Skeletal muscle tissue (tissue), 4 donors: Measurements from ENCODE around the gene OR10V1. TPM values are rescaled to one million over a fixed set of nuclear protein-coding genes. Genes with fewer than 3 reads are reported as not detected.

ENCODE experiments used
- H3K27ac ChIP-seq: one replicate; pipeline ENCODE4 v1.7.0; 2013; ENCODE audit warnings: mild to moderate bottlenecking, low read depth, low read length, inconsistent platforms
- H3K27me3 ChIP-seq, 3 donors: one replicate each; pipeline ENCODE4 v1.7.0; 2013; ENCODE audit warnings: low read length in 3 of 3; ENCODE audit not compliant: control insufficient read depth in 3 of 3, insufficient read depth in 3 of 3
- H3K36me3 ChIP-seq, 3 donors: one replicate each; pipeline ENCODE4 v1.7.0; 2013; ENCODE audit warnings: low read length in 3 of 3; ENCODE audit not compliant: control insufficient read depth in 3 of 3, insufficient read depth in 3 of 3
- H3K4me1 ChIP-seq, 3 donors: one replicate each; pipeline ENCODE4 v1.7.0; 2013; ENCODE audit warnings: low read length in 3 of 3, mild to moderate bottlenecking in 3 of 3; ENCODE audit not compliant: control insufficient read depth in 3 of 3, insufficient read depth in 3 of 3
- H3K4me3 ChIP-seq, 3 donors: one replicate each; pipeline ENCODE4 v1.7.0; 2013; ENCODE audit warnings: low read length in 3 of 3
- H3K9ac ChIP-seq, 3 donors: one replicate each; pipeline ENCODE4 v1.7.0; 2013; ENCODE audit warnings: low read length in 3 of 3, mild to moderate bottlenecking in 3 of 3, moderate library complexity in 2 of 3, low read depth in 1 of 3
- H3K9me3 ChIP-seq, 3 donors: one replicate each; pipeline ENCODE4 v1.7.0; 2013; ENCODE audit warnings: low read length in 3 of 3; ENCODE audit not compliant: control insufficient read depth in 3 of 3
- total RNA-seq: library from RNA; depleted of rRNA; stranded (reverse); fragments of >200 nt; gene quantifications from one replicate; pipeline ENCODE4 v1.2.3, GENCODE V29; 2014
- donor health status: Osteomylitis.

Gene OR10V1
- total RNA-seq, 1 donor from 2014 or later, result not detected

DNA sequence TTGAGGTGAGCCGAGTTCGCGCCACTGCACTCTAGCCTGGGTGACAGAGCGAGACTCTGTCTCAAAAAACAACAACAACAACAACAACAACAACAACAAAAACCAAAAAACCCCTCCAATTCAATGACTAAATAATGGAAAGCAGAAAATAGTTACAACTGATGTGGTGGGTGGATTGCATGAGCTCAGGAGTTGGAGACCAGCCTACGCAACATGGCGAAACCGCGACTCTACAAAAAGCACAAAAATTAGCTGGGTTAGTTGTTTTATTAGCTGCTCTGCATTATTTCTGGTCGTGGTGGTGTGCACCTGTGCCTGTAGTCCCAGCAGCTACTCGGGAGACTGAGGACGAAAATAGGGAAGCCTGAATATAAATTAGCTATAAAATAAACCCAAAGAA, 42.2 kb downstream of the OR10V1 start:
- Histone ChIP-seq H3K4me1 (peaks cover 15 to 22% (median 20%) of the 10 kb centered on the region in 3 donors), H3K36me3 (peaks cover 2 to 3% (median 3%) of the 10 kb centered on the region in 3 donors), H3K27ac (no peak overlapping the region), H3K4me3 (no peak overlapping the region), H3K9ac (no peak overlapping the region), H3K9me3 (no peaks in the 10 kb centered on the region), H3K27me3 (no peaks in the 10 kb centered on the region)

DNA sequence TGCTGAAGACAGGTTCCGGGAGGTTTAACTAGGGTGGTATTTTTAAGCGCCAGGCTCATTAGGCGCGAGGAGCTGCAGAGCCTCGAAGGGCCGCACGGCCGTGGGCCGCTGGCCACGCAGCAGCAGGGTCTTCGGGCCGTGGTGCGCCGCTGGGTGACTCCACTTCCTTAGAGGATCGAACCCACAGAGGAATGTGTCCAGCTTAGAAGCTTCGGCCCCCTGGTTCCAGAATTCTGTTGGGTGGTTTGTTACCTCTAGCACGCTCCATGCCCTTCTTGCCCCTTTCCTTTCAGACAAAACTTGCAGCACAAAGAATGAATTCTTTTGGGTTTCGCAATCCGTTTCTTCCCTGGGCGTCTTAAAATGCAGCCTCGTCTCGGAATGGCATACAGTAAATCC, 44.0 kb downstream of the OR10V1 start:
- H3K36me3 ChIP-seq, result peaks cover 11 to 16% (median 14%) of the 10 kb centered on the region in 3 donors
- H3K27ac ChIP-seq, result peak overlapping the region; percentile 99
- H3K27me3 ChIP-seq, result no peaks in the 10 kb centered on the region
- H3K4me3 ChIP-seq, result peak overlapping the region; percentile 87 to 96 (median 89)
- peak overlapping the region; percentile 98 to 99 (median 99) for H3K9ac ChIP-seq
- no peaks in the 10 kb centered on the region for H3K9me3 ChIP-seq
- peaks cover 15 to 22% (median 20%) of the 10 kb centered on the region in 3 donors for H3K4me1 ChIP-seq

DNA sequence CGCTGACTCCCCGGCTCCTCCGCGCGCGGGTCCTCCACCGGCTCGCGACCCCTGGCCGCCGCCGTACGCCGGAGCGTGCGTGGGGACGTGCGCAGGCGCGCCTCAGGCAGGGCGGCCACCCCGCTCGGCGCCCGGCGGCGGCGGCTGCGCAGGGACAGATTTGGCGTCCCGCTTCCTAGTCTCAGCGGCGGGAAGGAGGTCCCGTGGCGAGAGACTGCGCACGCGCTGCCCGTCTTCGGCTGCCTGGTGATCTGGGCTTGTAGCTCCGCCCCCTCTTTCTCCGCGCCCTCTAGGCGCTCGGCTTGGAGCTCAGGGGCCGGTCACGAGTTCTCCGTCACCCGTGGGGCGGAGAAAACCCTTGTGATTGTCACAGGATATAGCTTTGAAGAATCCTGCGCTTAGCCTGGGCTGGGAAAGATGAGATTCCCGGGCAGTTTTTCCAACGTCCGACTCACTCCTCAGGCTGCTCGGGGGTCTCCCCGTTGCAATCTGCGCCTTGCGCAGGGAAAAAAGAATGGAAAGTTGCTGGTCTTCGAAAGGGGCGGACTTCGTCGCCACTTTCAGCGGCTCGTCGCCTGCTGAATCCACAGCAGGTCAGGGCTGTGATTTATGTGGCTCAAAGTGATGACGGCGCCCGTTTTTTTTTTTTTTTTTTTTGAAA, 44.6 kb downstream of the OR10V1 start, which contains the start of gene PATL1:
Gene PATL1 (minus strand): TSS at position 88 of the 661 bp plus-strand sequence. CDS start 142 bp downstream, outside the sequence.
- Histone ChIP-seq H3K9me3 (no peaks in the 10 kb centered on the region), H3K36me3 (peaks cover 11 to 19% (median 19%) of the 10 kb centered on the region in 3 donors), H3K4me3 (peak within 1 kb of the TSS; percentile 88 to 96 (median 89)), H3K27me3 (no peaks in the 10 kb centered on the region), H3K9ac (peak within 1 kb of the TSS; percentile 98 to 99 (median 99)), H3K27ac (peak within 1 kb of the TSS; percentile 99), H3K4me1 (peaks cover 15 to 22% (median 20%) of the 10 kb centered on the region in 3 donors)

DNA sequence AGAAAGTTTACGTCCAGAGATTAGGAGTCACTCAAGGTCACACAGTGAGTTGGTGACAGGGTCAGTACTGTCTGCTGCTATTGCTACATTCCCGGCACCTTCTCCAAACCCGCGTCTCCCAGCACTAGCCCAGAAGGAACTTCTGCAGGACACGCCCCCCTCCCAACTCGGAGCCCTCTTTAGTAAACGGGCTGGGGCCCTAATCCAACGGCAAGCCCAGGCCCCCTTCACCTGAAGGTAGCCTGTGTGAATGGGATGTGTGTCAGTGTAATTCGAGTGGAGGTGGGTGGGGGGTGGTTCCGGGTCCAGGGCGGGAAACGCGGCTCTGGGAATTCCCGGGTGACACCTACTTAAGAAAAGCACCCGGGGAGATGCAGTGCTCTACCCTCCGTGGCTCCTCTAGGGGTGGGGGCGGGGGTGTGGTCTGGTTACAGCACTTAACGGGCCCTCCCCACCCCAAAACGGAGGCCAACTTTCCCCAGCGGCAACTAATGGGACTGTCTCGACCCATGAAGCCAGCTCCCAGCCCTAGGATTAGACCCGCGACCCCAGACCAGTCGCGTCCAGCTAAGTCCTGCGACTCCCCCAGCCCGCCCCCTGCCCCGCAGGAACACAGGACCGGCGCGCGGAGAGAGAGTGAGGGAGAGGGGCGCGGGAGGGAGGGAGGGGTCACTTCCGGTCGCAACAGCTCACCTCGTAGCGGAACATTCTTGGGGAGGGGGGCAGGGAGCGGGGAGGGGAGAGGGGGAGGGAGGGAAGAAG, 45.3 kb downstream of the OR10V1 start:
- H3K9me3 ChIP-seq, result no peaks in the 10 kb centered on the region
- H3K4me3 ChIP-seq, result peak overlapping the region; percentile 79 to 88 (median 82)
- H3K27me3 ChIP-seq, result no peaks in the 10 kb centered on the region
- peak overlapping the region; percentile 99 for H3K27ac ChIP-seq
- peaks cover 17 to 22% (median 20%) of the 10 kb centered on the region in 3 donors for H3K4me1 ChIP-seq
- H3K36me3 ChIP-seq, result peaks cover 11 to 23% (median 21%) of the 10 kb centered on the region in 3 donors
- H3K9ac ChIP-seq, result peak overlapping the region; percentile 81 to 82 (median 81)

DNA sequence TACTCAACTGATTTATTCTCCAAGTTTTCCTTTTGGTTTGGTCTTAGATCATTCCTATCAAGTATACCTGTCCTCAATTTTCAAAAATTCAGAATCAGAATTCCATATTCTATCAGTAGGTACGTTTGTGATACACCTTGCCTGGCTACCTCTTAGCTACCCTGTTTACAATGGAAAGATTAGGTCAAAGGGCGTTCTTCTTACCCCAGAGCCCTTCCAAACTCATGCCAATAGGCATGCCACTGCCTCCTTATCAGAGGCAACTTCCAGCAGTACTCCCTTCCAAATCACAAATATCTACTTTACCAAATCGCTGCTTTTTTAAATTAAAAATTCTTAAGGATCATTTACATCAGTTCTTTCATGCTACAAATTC, 45.8 kb downstream of the OR10V1 start:
- Histone ChIP-seq H3K9ac (peak overlapping the region; percentile 81 to 82 (median 81)), H3K4me3 (peak overlapping the region; percentile 79 to 88 (median 82)), H3K27me3 (no peaks in the 10 kb centered on the region), H3K9me3 (no peaks in the 10 kb centered on the region), H3K4me1 (peaks cover 17 to 22% (median 20%) of the 10 kb centered on the region in 3 donors), H3K36me3 (peaks cover 11 to 23% (median 21%) of the 10 kb centered on the region in 3 donors), H3K27ac (peak overlapping the region; percentile 99)

DNA sequence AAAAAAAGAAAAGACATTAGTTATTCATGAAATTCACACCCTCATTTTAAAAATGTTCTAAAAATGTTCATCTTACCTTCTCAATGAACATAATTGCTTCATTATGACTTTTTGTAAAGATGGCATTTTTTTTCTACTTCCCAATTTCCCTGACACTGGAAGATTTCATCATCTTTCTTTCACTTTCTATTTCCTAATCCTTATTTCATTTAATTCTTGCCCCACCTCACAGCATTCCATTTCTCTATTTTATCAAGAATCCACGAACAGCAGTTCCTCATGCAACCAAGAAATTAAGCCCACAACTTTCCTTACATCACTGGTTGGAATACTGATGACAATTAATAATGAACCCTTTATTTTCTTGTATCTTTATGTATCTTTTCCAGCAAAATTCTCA, 46.7 kb downstream of the OR10V1 start:
- H3K36me3 ChIP-seq, result peaks cover 11 to 27% (median 21%) of the 10 kb centered on the region in 3 donors
- no peak overlapping the region for H3K27ac ChIP-seq
- no peaks in the 10 kb centered on the region for H3K9me3 ChIP-seq
- peaks cover 17 to 22% (median 20%) of the 10 kb centered on the region in 3 donors for H3K4me1 ChIP-seq
- no peak overlapping the region for H3K4me3 ChIP-seq
- no peaks in the 10 kb centered on the region for H3K27me3 ChIP-seq
- no peak overlapping the region for H3K9ac ChIP-seq

Other genes with a start within 250 kb of the OR10V1 start
- not detected for gene OR4D10, start 240.5 kb downstream of the OR10V1 start, total RNA-seq
- not detected for gene OR4D11, start 210.3 kb downstream of the OR10V1 start, total RNA-seq
- not detected for gene OR4D9, start 202.3 kb downstream of the OR10V1 start, total RNA-seq
- gene OSBP, start 98.1 kb downstream of the OR10V1 start, total RNA-seq, result 60.5 TPM
- 4.2 TPM for gene PATL1, start 44.8 kb downstream of the OR10V1 start, total RNA-seq
- gene STX3, start 41.5 kb upstream of the OR10V1 start, total RNA-seq, result 2.6 TPM
- gene MRPL16, start 96.9 kb upstream of the OR10V1 start, total RNA-seq, result 23.5 TPM
- not detected for gene CBLIF, start 131.7 kb upstream of the OR10V1 start, total RNA-seq
- gene TCN1, start 152.6 kb upstream of the OR10V1 start, total RNA-seq, result 1.6 TPM
- gene OOSP3, start 164.9 kb upstream of the OR10V1 start, total RNA-seq, result not detected
- not detected for gene OOSP1, start 224.6 kb upstream of the OR10V1 start, total RNA-seq